IMR-90 (cell line): ENCODE results near the gene BEAN1. TPM values are rescaled to one million over a fixed set of nuclear protein-coding genes. Genes with fewer than 3 reads are reported as not detected.

Source experiments
- ATAC-seq: fragments of 200-7000 bp; cut with Tn5 transposase; 2 replicates; pipeline ENCODE4 v1.9.1; 2020; ENCODE audit warnings: low read depth, mild to moderate bottlenecking, moderate library complexity
- BruUV-seq: library from RNA; stranded (reverse); fragments of 400-500 nt; replicated peaks from 2 replicates; lab custom pipeline; 2021; lab: Mats Ljungman, UMichigan
- CTCF ChIA-PET: fragments of 300-600 bp; formaldehyde crosslinking; extraction: SDS; loops from one replicate; lab custom pipeline; 2021; ENCODE audit warnings: antibody characterized with exemption; lab: Yijun Ruan, JAX
- POLR2A ChIA-PET: fragments of 300-600 bp; sonication (Branson Sonifier 250); formaldehyde crosslinking; loops from one replicate; lab custom pipeline; 2022; ENCODE audit warnings: antibody characterized with exemption; ENCODE audit not compliant: unreplicated experiment; lab: Charles Lee
- DNase-seq: peaks from one replicate; pipeline ENCODE4 v3.0.0; 2013
- H2AFZ ChIP-seq: replicated peaks from 2 replicates; pipeline ENCODE3; 2013; ENCODE audit warnings: low read length, mild to moderate bottlenecking; ENCODE audit not compliant: poor library complexity
- H2AK5ac ChIP-seq: 2 replicates; pipeline ENCODE4 v1.6.1; 2013; ENCODE audit warnings: low read depth, low read length, inconsistent platforms
- H2AK9ac ChIP-seq: replicated peaks from 2 replicates; pipeline ENCODE3; 2013; ENCODE audit warnings: mild to moderate bottlenecking, low read depth, low read length, moderate library complexity; ENCODE audit not compliant: poor library complexity
- H2BK120ac ChIP-seq: 2 replicates; pipeline ENCODE4 v1.6.1; 2013; ENCODE audit warnings: low read depth, low read length, inconsistent platforms
- H2BK15ac ChIP-seq: 3 replicates; pipeline ENCODE4 v1.6.1; 2013; ENCODE audit warnings: low read depth, low read length, inconsistent platforms
- H2BK20ac ChIP-seq: 2 replicates; pipeline ENCODE4 v1.6.1; 2013; ENCODE audit warnings: low read depth, mild to moderate bottlenecking, inconsistent platforms, low read length, moderate library complexity
- H2BK5ac ChIP-seq: 2 replicates; pipeline ENCODE4 v1.6.1; 2013; ENCODE audit warnings: mild to moderate bottlenecking, low read depth, low read length, inconsistent platforms; ENCODE audit not compliant: poor library complexity, severe bottlenecking
- H3K14ac ChIP-seq: replicated peaks from 2 replicates; pipeline ENCODE4 v1.6.1; 2013; ENCODE audit warnings: low read depth, low read length, inconsistent platforms
- H3K18ac ChIP-seq: 2 replicates; pipeline ENCODE4 v1.6.1; 2013; ENCODE audit warnings: low read depth, low read length, control low read depth
- H3K23ac ChIP-seq: 2 replicates; pipeline ENCODE4 v1.6.1; 2013; ENCODE audit warnings: low read depth, low read length, inconsistent platforms
- H3K27ac ChIP-seq: 2 replicates; pipeline ENCODE4 v1.5.1; 2013; ENCODE audit warnings: mild to moderate bottlenecking, control low read depth, low read length; ENCODE audit not compliant: insufficient read depth
- H3K27me3 ChIP-seq: 2 replicates; pipeline ENCODE4 v1.6.1; 2013; ENCODE audit warnings: low read length; ENCODE audit not compliant: control insufficient read depth, insufficient read depth
- H3K36me3 ChIP-seq: 2 replicates; pipeline ENCODE4 v1.6.1; 2013; ENCODE audit warnings: low read length, mixed read lengths; ENCODE audit not compliant: control insufficient read depth, insufficient read depth
- H3K4ac ChIP-seq: 2 replicates; pipeline ENCODE4 v1.6.1; 2013; ENCODE audit warnings: low read depth, low read length, inconsistent platforms
- H3K4me1 ChIP-seq: 2 replicates; pipeline ENCODE4 v1.6.1; 2013; ENCODE audit warnings: low read length, mixed read lengths; ENCODE audit not compliant: control insufficient read depth, insufficient read depth
- H3K4me2 ChIP-seq: 2 replicates; pipeline ENCODE4 v1.6.1; 2013; ENCODE audit warnings: low read depth, mild to moderate bottlenecking, control low read depth, low read length, moderate library complexity
- H3K4me3 ChIP-seq: 2 replicates; pipeline ENCODE4 v1.5.1; 2013; ENCODE audit warnings: low read depth, mild to moderate bottlenecking, control low read depth, low read length, moderate library complexity; ENCODE audit not compliant: insufficient read depth
- H3K56ac ChIP-seq: 2 replicates; pipeline ENCODE4 v1.6.1; 2013; ENCODE audit warnings: low read length, inconsistent platforms; ENCODE audit not compliant: insufficient read depth; ENCODE audit errors: extremely low read depth
- H3K79me1 ChIP-seq, 2 experiments: 2 replicates each; pipeline ENCODE4 v1.6.1; 2013; ENCODE audit warnings: low read length in 2 of 2, inconsistent platforms in 1 of 2, low read depth in 1 of 2
- H3K9ac ChIP-seq: 2 replicates; pipeline ENCODE4 v1.6.1; 2013; ENCODE audit warnings: low read depth, low read length, control low read depth
- H3K9me1 ChIP-seq: 2 replicates; pipeline ENCODE4 v1.6.1; 2013; ENCODE audit warnings: low read length, inconsistent platforms; ENCODE audit not compliant: insufficient read depth
- H3K9me3 ChIP-seq: 2 replicates; pipeline ENCODE4 v1.6.1; 2013; ENCODE audit warnings: low read length; ENCODE audit not compliant: control insufficient read depth, insufficient read depth
- H4K20me1 ChIP-seq: 2 replicates; pipeline ENCODE4 v1.6.1; 2013; ENCODE audit warnings: low read length, inconsistent platforms; ENCODE audit not compliant: insufficient read depth
- H4K5ac ChIP-seq: 2 replicates; pipeline ENCODE4 v1.6.1; 2013; ENCODE audit warnings: mild to moderate bottlenecking, low read depth, low read length, control low read depth
- H4K8ac ChIP-seq, 2 experiments: 2 replicates each; pipeline ENCODE4 v1.6.1; 2013; ENCODE audit warnings: low read depth in 2 of 2, low read length in 2 of 2, control low read depth in 1 of 2, inconsistent platforms in 1 of 2
- H4K91ac ChIP-seq: 2 replicates; pipeline ENCODE4 v1.6.1; 2013; ENCODE audit warnings: low read depth, low read length, inconsistent platforms; ENCODE audit not compliant: insufficient read depth
- BHLHE40 ChIP-seq: fragments of 150-350 bp; IDR thresholded peaks from 2 replicates; pipeline ENCODE4 v1.6.1; 2016; ENCODE audit warnings: mild to moderate bottlenecking, low read depth, low read length
- CHD1 ChIP-seq: IDR thresholded peaks from 2 replicates; pipeline ENCODE4 v1.6.1; 2012; ENCODE audit warnings: low read depth, low read length, improper control_type of control experiment
- ELK1 ChIP-seq: fragments of 150-350 bp; IDR thresholded peaks from 2 replicates; pipeline ENCODE4 v1.6.1; 2016; ENCODE audit warnings: low read depth, mild to moderate bottlenecking, low read length, moderate library complexity, borderline replicate concordance
- MAZ ChIP-seq: IDR thresholded peaks from 2 replicates; pipeline ENCODE4 v1.6.1; 2012; ENCODE audit warnings: low read depth, mild to moderate bottlenecking, low read length, improper control_type of control experiment, moderate library complexity, borderline replicate concordance
- MXI1 ChIP-seq: IDR thresholded peaks from 2 replicates; pipeline ENCODE4 v1.6.1; 2012; ENCODE audit warnings: low read depth, mild to moderate bottlenecking, low read length, moderate library complexity, borderline replicate concordance
- NFE2L2 ChIP-seq: fragments of 150-350 bp; IDR thresholded peaks from 2 replicates; pipeline ENCODE4 v1.6.1; 2016; ENCODE audit warnings: low read depth, mild to moderate bottlenecking, low read length
- RAD21 ChIP-seq: IDR thresholded peaks from 2 replicates; pipeline ENCODE4 v1.6.1; 2012; ENCODE audit warnings: low read length, improper control_type of control experiment
- RFX5 ChIP-seq: IDR thresholded peaks from 2 replicates; pipeline ENCODE4 v1.8.0; 2012; ENCODE audit warnings: low read depth, mild to moderate bottlenecking, low read length, moderate library complexity
- WGBS, 2 experiments: methylation state at CpG; one replicate each; pipeline versions ENCODE4 v1.1.5 to v1.1.7; 2013; ENCODE audit warnings: missing lambda C conversion rate in 2 of 2; ENCODE audit not compliant: insufficient read length in 1 of 2; ENCODE audit errors: extremely low coverage in 2 of 2; 5-methylcytosine and 5-hydroxymethylcytosine counted together
- dilution Hi-C: fragments of 300-500 bp; cut with HindIII; formaldehyde crosslinking; loops from one replicate; pipeline ENCODE4 v1.14.3; 2018; ENCODE audit warnings: low sequenced_read_pairs; ENCODE audit not compliant: unreplicated experiment
- in situ Hi-C: fragments of 300-500 bp; cut with MboI; formaldehyde crosslinking; loops from 3 replicates; pipeline ENCODE4 v1.14.3; 2019; ENCODE audit warnings: low sequenced_read_pairs, inconsistent platforms, mixed read lengths
- intact Hi-C: fragments of 100-400 bp; cut with micrococcal nuclease; formaldehyde crosslinking; loops from 2 replicates; pipeline ENCODE4 v1.10.0; 2022
- polyA plus RNA-seq, 3 experiments: library from polyadenylated mRNA; depleted of rRNA; stranded (reverse); fragments of >200 nt; gene quantifications; 2 replicates each; pipeline ENCODE4 v1.2.3, GENCODE V29; 2012; ENCODE audit warnings: low replicate concordance in 1 of 3
- total RNA-seq: library from RNA; depleted of rRNA; stranded (reverse); fragments of >200 nt; gene quantifications from 2 replicates; pipeline ENCODE4 v1.2.3, GENCODE V29; 2012

Gene BEAN1
- total and polyA plus RNA-seq, 2 of the 4 experiments (the other 2 are of a cell fraction), result not detected

GRCh38 chr16:66422366-66422765 is 4.7 kb upstream of the BEAN1 start:
- Histone ChIP-seq H3K27me3 (peaks cover 60% of the 10 kb centered on the region), H2BK5ac (no peak overlapping the region), H3K4ac (no peak overlapping the region), H4K8ac (no peak overlapping the region), H3K9me3 (no peaks in the 10 kb centered on the region), H2AFZ (no peak overlapping the region), H3K18ac (no peak overlapping the region), H3K36me3 (no peaks in the 10 kb centered on the region), H3K4me1 (peaks cover 3% of the 10 kb centered on the region), H2BK20ac (no peak overlapping the region), H2BK15ac (no peak overlapping the region), H2AK9ac (no peak overlapping the region), H3K23ac (no peak overlapping the region), H4K20me1 (no peaks in the 10 kb centered on the region), H2BK120ac (no peak overlapping the region), H3K27ac (no peak overlapping the region), H3K9me1 (no peaks in the 10 kb centered on the region), H3K4me2 (no peak overlapping the region), H2AK5ac (no peak overlapping the region), H3K79me1 (no peaks in the 10 kb centered on the region), H4K5ac (no peak overlapping the region), H3K4me3 (no peak overlapping the region), H3K14ac (no peak overlapping the region), H4K91ac (no peak overlapping the region), H3K56ac (no peak overlapping the region), H3K9ac (no peak overlapping the region)
- BruUV-seq, result no TSS peak
- CTCF ChIA-PET, result no interaction called here
- in situ Hi-C loops, result no loop called here
- intact Hi-C loops, result no loop called here
- dilution Hi-C loops, result no loop called here
- TF ChIP-seq ELK1 (no peak), NFE2L2 (no peak), MAZ (no peak), RFX5 (no peak), CHD1 (no peak), RAD21 (no peak), MXI1 (no peak), BHLHE40 (no peak)
- no CpG with 5 or more reads among the region's 2 CpGs for WGBS, 2 experiments
- POLR2A ChIA-PET, result no interaction called here
- no peak for DNase-seq
- ATAC-seq, result no peak
